ACHN (cell line): ENCODE data around the gene TTBK1.

Source experiments
- DNase-seq: peaks from one replicate; pipeline ENCODE4 v3.0.0-alpha.2; 2015
- in situ Hi-C: cut with HindIII; loops from 2 replicates; pipeline ENCODE4 v1.10.0; 2017; ENCODE audit warnings: low sequenced_read_pairs, low pct_ligation_motif_present, low pct_unique_long_range_greater_than_20kb

TTBK1 gene

GRCh38 chr6:43264599-43265145, 21.4 kb downstream of the TTBK1 start:
- in situ Hi-C loops: no loop called here
- DNase-seq: no peak

DNA sequence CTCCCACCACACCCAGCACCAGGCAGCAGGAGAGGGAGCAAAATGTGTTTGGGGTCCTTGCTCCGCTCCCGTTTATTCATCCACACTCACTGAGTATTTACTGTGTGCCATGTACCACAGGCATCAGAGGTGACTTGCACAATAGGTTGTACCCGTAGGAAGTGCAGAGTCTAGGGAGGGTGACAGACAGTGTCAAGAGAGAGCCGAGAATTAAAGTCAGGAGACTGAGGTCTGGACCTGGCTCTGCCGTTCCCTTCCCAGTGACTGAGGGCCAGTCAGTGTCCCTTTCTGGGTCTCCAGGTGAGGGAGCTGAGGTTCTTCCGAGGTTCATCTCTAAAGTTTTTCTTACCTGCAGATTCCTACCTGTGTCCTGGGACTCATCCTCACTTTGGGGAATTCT, 22.3 kb downstream of the TTBK1 start:
- no peak for DNase-seq
- in situ Hi-C loops: no loop called here

- DNase-seq: no peak
- in situ Hi-C loops: no loop called here
Observed at GRCh38 chr6:43267619-43268354, 24.5 kb downstream of the TTBK1 start.

DNA sequence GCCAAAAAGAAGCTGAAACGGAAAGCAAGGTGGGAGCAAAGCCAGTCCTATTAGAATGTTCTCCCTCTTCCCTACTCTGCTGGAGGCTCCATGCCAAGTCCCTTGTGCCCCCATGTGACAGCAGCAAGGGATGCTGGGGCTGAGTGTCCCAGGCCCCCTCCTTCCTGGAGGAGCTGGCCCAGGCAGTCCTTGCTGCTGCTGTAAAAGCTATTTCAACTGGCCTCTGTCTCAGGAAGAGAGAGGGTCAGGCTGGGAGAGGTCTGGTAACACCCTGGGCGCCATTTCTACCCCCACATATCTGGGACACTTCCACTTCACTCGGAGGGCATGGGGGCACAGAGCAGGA, 25.0 kb downstream of the TTBK1 start:
- in situ Hi-C loops: no loop called here
- DNase-seq: no peak

DNA sequence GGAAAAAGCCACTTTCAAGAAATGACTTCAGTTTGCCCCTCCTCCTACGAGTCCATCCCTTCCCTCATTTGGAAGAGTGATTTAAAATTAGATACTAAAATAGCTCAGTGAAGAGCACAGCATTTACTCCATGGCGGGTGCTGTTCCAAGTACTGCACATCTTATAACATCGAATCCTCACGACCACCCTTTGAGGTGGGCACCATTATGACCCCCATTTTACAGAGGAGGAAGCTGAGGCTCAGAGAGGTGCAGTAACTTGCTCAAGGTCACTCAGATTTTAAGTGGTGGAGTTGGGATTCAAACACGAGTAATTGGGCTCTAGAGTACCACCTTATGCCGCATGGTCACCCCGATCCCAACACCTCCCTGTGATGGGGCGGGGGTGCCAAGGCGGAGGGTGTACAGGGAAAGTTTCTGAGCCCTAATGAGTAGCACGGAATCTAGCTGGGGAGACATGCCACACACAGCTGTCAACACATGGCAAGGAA, 25.5 kb downstream of the TTBK1 start:
- in situ Hi-C loops: no loop called here
- no peak for DNase-seq

GRCh38 chr6:43269273-43270007, 26.2 kb downstream of the TTBK1 start:
- in situ Hi-C loops: no loop called here

GRCh38 chr6:43271103-43271815, 28.0 kb downstream of the TTBK1 start:
- in situ Hi-C loops: no loop called here
- DNase-seq: no peak

More at GRCh38 chr6:43269273-43270007, 26.2 kb downstream of the TTBK1 start:
- DNase-seq: no peak

DNA sequence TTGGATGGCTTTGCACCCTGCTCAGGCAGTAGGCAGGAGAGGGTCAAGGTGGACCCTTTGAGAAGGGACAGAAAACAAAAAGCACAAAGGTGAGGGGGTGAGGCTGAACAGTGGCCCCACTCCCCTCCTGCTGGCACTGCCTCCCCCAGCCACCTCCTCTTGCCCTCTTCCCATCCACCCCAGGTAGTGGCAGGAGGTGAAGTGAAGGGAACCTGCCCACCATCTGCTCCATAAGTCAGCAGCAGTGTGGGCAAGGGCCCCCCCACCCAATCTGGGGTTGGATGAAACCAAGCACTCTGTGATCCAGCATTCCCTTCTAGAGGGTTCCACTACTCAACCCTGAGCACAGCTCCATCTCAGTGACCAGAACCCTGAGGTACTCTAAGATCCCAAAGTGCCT, 28.7 kb downstream of the TTBK1 start:
- no peak for DNase-seq
- in situ Hi-C loops: no loop called here

GRCh38 chr6:43273707-43274106, 30.4 kb downstream of the TTBK1 start:
- DNase-seq: no peak
- in situ Hi-C loops: no loop called here

GRCh38 chr6:43274127-43274915, 31.0 kb downstream of the TTBK1 start:
- in situ Hi-C loops: no loop called here
- no peak for DNase-seq

GRCh38 chr6:43274916-43275597, 31.8 kb downstream of the TTBK1 start:
- peak; percentile 14 for DNase-seq
- in situ Hi-C loops: no loop called here

DNA sequence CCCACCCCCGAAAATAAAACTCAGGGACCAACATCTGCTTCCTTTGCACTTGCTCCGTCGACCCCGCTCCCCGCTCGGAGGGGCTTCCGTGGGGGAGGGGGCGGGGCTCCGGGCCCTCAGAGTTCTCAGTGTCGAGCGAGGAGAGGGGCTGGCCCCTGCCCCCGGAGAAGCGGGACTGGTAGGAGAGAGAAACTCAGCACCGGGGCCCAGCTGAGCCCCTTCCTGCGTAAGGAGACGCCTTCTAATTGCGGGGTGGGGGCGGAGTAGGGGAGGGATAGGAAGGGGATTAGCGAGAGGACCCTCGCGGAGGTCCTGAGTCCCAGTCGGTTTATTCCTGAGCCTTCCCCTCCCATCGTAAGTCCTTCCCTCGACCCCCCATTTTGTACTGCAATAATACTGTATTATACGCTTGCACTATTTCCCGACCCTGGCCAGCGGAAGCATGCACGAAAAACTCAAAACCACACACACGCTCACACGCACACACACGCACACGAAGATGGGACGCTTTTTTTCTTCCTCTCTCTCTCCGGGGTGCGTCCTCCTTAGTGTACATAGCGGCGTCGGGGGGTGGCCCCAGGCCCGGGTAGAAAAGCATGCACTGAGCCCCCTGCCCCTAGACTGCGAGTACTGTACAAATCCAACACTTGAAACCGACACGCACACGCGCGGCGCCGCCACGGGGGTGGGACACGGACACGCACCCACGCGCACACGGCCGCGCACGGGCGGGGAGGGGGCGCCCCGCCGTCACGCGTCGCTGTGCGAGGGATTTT, 32.7 kb downstream of the TTBK1 start:
- DNase-seq: no peak
- in situ Hi-C loops: no loop called here

DNA sequence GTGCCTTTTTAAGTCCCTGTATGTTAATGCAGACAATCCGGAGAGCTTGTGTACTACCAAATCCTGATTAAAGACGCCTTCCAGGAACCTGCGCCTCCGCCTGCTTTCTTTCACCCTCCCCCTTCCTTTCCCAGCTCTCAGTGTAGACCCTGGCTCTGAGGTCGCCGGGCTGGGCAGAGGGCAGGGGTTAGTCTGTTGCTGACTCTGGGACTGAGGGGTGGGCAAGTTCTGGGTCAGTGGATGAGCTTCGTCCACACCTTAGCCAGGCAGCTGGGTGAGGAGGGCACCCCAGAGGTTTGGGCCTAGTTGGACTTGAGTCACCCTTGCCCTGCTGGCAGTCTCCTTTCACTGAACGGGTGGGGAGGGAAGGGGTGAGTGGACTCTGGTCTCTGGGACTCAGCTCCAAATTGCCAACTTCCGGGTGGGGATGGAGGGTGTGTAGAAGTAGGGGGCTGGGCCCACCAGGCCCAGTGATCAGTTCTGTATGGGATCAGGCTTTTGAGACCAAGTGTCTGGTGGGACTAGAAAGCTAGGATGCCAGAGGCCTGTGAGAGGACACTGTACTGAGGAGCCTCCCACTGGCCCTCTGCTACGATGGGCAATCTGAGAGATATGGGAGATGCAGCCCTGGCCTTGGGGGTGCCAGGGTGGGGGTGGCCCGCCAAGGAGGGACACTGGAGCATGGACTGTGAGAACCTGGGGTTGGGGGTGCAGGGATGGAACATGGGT, 33.5 kb downstream of the TTBK1 start:
- DNase-seq: no peak
- in situ Hi-C loops: no loop called here

GRCh38 chr6:43277306-43277642, 34.0 kb downstream of the TTBK1 start:
- no peak for DNase-seq
- in situ Hi-C loops: no loop called here

DNA sequence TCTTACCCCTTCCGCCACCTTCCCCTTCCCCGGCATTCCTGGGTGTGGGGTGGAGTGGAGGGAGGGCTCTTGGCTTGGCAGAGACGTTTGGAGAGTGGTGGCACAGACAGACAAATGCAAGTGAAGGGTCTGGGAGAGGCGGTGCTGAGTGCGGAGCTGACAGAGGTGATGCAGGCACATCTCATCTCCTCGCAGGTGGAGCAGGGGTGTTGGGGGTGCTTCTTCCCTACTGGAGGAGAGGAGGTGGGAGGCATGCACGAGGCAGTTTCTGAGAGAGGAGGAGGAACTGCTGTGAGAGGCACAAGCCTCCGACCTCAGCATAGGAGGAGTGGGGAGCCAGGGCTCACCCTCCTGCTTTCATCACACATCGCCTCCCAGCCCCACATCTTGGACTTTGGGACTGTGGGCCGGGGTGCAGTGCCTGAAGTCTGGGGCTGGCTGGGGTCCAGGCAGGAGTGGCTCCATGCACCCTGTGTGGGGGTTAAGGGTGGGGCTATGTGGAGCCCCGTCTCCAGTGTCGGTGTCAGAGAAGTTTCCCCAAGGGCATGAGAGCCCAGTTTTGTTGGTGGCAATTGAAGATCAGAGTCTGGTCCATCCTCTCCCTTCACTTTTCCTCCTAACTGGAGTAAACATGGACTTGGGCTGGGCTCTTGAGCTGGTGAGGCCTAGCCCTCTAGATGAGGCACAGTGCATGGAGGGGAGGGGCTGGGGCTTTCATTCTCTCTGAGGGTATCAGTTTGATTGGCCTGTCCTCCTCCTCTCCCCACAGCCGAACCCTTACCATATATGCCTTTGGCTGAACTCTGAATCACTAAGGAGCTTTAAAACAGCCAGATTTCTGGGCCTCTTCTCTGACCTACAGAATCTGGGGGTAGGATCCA, 34.6 kb downstream of the TTBK1 start:
- in situ Hi-C loops: no loop called here

GRCh38 chr6:43278524-43279078, 35.3 kb downstream of the TTBK1 start:
- peak; percentile 60 for DNase-seq
- in situ Hi-C loops: no loop called here

More for the DNA sequence above, 34.6 kb downstream of the TTBK1 start:
- DNase-seq: peak; percentile 2
